ENCODE data around the gene SPEF2.
A peak's percentile ranks its signal among the peaks of the same experiment; 100 is the strongest.

SPEF2 gene

GRCh38 chr5:35707659-35708058 is 90.0 kb downstream of the SPEF2 start:
- DNase-seq (ENCODE audit: low read depth), result no peak

GRCh38 chr5:35709688-35710087 is 92.0 kb downstream of the SPEF2 start:
- no peak for DNase-seq (ENCODE audit: low read depth)

GRCh38 chr5:35717718-35718117 is 100.1 kb downstream of the SPEF2 start:
- no peak for DNase-seq (ENCODE audit: low read depth)

DNA sequence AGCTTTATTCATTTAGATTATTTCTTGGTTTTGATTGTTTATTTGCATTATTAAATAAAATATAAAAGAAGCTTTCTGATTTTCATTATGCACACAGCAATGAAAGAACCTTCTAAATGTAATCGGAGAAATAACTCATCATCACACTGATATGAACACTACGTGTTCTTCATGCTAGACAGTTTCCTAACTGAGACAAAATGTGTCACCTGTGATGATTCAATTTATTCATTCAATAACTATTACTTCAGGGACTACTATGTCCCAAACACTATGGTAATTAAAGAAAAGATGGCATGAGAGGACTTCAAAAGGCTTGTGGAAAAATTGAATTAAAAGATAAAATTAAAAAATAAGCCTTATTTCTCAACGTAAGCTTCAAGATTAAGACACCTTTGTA is 118.1 kb downstream of the SPEF2 start:
- no peak for DNase-seq (ENCODE audit: low read depth)

- no peak for DNase-seq (ENCODE audit: low read depth)
Observed at GRCh38 chr5:35736280-35736679, 118.6 kb downstream of the SPEF2 start.

- no peak for DNase-seq (ENCODE audit: low read depth)
Observed at GRCh38 chr5:35741126-35741716, 123.6 kb downstream of the SPEF2 start.

GRCh38 chr5:35741971-35742370 is 124.3 kb downstream of the SPEF2 start:
- DNase-seq (ENCODE audit: low read depth), result no peak

DNA sequence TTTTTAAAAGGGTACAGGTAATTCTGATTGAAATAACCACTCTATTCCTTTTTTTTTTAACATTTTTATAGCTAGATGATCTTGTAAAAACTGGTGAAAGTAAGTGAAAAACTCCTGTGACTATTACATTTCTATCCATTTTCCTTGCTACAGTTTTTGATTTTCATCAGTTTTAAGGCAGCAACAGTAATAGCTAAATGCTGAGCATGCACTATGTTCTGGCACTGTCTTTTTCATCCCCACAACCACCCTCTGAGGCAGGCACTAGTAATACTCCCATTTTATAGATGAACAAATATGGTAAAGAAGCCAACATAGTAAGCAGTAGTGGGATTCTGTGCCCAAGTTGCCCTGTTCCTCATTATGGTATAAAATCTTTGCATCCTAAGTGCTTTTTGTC is 126.0 kb downstream of the SPEF2 start:
- DNase-seq (ENCODE audit: low read depth), result no peak

DNA sequence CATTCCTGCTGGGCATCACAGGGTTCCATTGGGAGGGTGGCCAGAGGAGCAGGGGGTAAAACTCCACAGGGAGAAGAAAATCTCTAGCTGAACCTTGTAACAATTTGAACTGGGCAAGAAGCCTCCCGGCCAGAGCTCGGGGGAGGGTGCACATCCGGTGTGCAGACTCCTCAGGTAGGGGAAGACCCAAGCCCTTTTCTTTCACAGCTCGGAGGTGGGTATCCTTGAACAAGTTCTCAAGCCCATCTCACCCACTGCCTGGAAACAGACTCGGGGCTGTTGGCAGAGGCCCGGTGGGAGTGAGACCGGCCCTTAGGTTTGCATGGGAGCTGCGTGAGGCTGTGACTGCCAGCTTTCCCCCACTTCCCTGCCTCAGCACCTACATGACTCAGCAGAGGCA is 127.5 kb downstream of the SPEF2 start:
- DNase-seq (ENCODE audit: low read depth), result no peak

GRCh38 chr5:35745660-35746059 is 128.0 kb downstream of the SPEF2 start:
- DNase-seq (ENCODE audit: low read depth), result no peak

GRCh38 chr5:35752012-35752411 is 134.3 kb downstream of the SPEF2 start:
- DNase-seq (ENCODE audit: low read depth), result no peak

- DNase-seq (ENCODE audit: low read depth), result no peak
Observed at GRCh38 chr5:35753500-35753899, 135.8 kb downstream of the SPEF2 start.

DNA sequence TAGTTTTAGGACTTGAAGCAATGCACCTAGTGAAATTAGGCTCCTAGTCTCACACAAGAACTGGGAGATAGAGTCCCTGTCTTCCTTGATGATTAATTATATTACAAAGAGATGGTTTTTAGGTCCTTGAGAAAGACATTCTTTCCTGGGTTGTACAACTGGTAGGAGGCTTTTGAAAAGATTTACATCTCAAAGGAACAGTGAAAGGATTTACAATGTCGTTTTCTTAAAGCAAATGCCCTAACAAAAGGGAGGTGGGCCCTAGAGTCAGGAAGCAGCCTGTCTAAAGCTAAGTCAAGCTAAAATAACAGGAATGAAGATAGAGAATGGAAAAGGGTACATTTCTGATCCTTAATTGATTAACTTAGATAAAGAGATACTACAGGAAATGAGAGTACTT is 136.8 kb downstream of the SPEF2 start:
- no peak for DNase-seq (ENCODE audit: low read depth)

- no peak for DNase-seq (ENCODE audit: low read depth)
Observed at GRCh38 chr5:35755966-35756365, 138.3 kb downstream of the SPEF2 start.

DNA sequence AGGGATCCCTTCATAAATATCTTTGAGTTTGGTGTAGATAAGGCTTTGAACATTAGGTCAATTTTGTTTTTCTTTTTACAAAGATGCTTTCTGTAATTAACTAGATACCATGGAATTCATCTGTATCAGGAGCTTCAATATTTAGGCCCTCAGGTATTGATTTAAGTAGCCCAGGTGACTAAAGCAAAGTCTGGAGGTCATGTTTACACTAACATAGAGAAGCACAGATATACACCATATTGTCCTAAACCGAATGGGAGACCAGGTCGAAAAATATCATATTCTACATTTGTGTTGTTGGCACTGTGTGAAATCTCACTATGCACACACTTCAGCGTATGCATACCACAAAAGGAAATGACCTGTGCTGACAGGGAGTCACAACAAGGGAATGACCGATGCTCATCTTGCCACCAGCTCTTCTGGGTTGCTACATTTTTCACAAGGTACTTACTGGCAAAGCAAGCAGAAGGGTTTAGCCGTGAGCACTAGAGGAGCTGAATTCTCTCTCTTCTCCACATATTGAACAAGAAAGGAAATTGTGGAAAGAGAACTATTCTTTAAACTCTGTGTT is 140.6 kb downstream of the SPEF2 start:
- DNase-seq (ENCODE audit: low read depth), result no peak

DNA sequence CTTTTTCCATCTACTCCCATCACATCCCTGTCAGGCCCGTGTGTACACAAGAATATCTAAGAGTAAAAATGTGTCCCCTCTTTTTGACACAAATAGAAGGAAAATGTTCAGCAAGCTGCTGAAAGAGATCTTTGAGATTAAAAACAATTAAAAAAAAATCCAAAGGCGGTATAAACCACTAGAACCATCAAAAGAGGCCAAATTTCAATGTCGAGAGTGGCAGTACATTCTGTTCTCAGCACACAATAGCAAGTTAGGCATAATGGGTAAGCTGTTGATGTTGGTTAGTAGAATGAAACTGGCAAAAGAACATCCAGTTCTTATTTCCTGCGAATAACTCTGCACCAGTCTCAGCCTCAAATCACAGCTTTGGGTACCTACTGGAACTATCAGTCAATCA is 143.9 kb downstream of the SPEF2 start:
- no peak for DNase-seq (ENCODE audit: low read depth)

GRCh38 chr5:35762368-35762767 is 144.7 kb downstream of the SPEF2 start:
- no peak for DNase-seq (ENCODE audit: low read depth)

- DNase-seq (ENCODE audit: low read depth), result no peak
Observed at GRCh38 chr5:35765921-35766320, 148.3 kb downstream of the SPEF2 start.

GRCh38 chr5:35771300-35771699 is 153.6 kb downstream of the SPEF2 start:
- no peak for DNase-seq (ENCODE audit: low read depth)

DNA sequence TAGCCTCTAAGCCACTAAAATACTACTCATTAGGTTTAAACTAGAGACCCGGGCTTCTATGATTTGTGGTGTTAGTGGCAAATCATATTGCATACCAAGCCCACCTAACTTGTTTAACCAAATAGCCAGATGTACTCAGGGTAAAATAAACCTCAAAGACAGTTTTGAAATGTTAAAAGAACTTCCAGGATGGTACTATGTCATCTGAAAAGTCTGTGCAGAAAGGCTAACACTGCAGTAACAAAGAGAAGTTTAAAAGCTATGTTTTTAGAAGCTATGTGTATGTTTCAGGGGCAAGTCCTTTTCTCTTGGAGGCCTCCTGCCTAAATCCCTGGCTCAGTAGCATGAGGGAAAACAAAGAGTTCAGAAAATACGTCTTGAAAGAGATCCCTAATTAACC is 154.2 kb downstream of the SPEF2 start:
- no peak for DNase-seq (ENCODE audit: low read depth)

GRCh38 chr5:35773967-35774366 is 156.3 kb downstream of the SPEF2 start:
- no peak for DNase-seq (ENCODE audit: low read depth)

DNA sequence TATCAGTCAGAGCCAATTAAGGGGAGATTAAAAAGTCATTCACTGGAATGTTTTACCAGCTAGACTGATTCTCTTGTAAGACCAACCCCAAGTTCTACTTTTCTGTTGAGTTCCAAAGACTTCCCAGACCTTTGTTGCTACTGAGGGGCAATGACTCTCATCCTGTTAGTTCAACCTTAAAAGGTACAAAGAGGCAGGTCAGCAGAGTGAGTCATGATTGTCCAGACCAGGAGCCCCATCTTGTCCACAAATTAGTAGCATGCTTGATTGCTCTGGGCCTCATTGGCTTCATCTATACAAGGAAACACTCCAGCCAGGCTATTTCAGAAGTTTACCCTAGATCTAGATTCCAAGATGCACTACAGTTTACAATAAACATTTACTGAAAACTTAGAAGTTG is 159.1 kb downstream of the SPEF2 start:
- no peak for DNase-seq (ENCODE audit: low read depth)

DNA sequence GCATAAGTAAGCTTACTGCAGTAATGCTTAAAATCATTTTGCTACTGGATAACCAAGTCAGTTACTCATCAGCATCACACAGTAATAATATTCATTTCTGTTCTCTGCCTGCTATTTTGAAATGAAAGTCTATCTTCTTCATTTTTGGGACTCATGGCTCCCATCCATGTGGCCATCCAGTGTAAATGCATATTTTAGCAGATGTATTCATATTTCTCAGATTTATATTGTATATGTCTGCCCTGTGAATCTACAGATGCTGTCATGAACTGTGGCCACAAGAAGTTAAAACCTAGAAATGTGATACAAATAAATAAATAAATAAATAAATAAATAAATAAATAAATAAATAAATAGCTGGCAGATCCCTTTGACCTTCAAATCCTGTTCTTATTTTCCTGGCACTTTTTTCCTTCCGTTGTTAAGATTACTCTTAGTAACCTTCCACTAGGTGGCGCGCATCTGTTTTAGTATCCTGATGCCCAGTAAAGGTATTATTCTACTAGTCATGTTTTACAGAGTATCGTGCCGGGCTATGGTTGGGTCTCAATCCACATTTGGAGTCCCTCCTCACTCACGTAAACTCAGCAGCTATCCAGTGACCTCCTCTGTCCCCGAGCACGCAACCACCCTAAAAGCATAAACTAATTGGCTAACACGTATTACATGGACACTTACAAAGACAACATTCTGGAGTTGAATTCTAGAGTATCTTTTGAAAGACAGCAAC is 159.9 kb downstream of the SPEF2 start:
- DNase-seq (ENCODE audit: low read depth), result peak; percentile 67

DNA sequence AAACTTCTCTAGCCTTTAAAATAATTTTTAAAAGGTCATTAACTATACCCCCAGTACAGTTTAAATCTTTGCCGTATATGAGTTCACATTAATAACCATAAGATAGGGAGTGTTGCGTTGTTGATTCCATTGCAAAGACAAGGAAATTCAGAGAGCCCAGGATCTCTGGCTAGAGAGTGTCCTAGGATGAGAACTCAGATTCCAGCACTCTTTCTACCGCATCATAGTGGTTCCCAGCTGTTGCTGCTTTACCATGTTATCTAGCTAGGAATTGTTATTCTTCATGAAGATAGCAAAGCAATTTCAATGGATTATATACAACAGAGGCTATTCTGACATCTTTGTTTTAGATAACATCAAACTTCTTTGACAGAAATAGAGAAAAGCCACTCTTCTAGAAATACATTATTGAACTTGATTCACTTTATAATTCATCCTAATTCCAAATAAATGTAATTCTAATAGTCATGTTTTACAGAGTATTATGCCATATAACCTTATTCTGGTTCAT is 160.7 kb downstream of the SPEF2 start:
- DNase-seq (ENCODE audit: low read depth), result no peak

Data from stimulated activated CD8-positive, alpha-beta memory T cell treated with anti-CD3 and anti-CD28 coated beads, Interleukin-12 subunit alpha, Interleukin-12 subunit beta, amount 100 ng/mL, for 1 hour (primary cell).